OCI-LY1 (cell line): Measurements from ENCODE around the gene DGKG.

Source experiments
- CTCF ChIP-seq: fragments of 200-600 bp; sonication (generic), shearing (Covaris generic); IDR thresholded peaks from 2 replicates; pipeline ENCODE4 v1.5.1; 2017; ENCODE audit warnings: mild to moderate bottlenecking, antibody characterized with exemption, low read length, moderate library complexity, mixed read lengths
- EZH2 ChIP-seq: fragments of 200-600 bp; sonication (generic), shearing (Covaris generic); IDR thresholded peaks from 2 replicates; pipeline ENCODE4 v1.8.0; 2017; ENCODE audit warnings: borderline replicate concordance, mixed run types, mild to moderate bottlenecking, antibody characterized with exemption, low read length, moderate library complexity, mixed read lengths

- TF ChIP-seq CTCF (no peak), EZH2 (no peak)
Measured at GRCh38 chr3:186361762-186362536, at the start of gene DGKG.
